Hematopoietic multipotent progenitor cell treated with erythropoietin and hydrocortisone succinate and interleukin-3 and kit ligand, for 15 days (in vitro differentiated cells): ENCODE measurements around the gene HAUS5.
A peak's percentile ranks its signal among the peaks of the same experiment; 100 is the strongest.

Source experiments
- DNase-seq: peaks from one replicate; pipeline ENCODE4 v3.0.0-alpha.2; 2015; ENCODE audit warnings: low spot score

Gene HAUS5

DNA sequence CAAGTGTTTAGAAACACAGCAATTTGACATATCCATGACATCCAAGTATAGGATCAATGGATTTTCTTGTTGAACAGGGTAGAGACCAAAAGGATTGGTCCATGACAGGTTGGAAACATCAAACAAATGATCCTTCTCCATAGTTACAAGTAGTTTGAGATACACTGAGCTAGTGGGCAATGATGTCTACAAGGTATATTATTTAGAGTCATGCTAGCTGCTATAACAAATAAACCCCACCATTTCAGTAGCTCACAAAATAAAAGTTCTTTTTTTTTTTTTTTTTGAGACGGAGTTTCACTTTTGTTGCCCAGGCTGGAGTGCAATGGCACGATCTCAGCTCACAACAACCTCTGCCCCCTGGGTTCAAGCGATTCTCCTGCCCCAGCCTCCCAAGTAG is 4.9 kb upstream of the HAUS5 start:
- DNase-seq: no peak

DNA sequence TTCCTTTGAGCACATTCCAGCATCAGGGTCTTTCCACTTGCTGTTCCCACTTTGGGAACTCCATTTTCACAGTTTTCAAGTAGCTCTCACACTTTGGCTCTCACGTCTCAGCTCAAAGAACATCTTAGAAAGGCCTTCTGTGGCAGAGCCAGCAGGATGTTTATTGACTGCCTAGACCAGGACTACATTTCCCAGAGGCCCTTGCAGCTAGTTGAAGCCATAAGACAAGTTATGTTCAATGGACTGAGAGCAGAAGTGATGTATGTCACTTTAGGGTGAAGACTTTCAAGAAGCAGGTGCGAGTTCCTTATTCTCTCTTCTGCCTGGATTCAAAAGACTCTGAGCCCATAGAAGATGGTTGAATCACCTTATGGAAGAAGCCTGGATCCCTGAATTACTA is 4.3 kb upstream of the HAUS5 start:
- DNase-seq: no peak

DNA sequence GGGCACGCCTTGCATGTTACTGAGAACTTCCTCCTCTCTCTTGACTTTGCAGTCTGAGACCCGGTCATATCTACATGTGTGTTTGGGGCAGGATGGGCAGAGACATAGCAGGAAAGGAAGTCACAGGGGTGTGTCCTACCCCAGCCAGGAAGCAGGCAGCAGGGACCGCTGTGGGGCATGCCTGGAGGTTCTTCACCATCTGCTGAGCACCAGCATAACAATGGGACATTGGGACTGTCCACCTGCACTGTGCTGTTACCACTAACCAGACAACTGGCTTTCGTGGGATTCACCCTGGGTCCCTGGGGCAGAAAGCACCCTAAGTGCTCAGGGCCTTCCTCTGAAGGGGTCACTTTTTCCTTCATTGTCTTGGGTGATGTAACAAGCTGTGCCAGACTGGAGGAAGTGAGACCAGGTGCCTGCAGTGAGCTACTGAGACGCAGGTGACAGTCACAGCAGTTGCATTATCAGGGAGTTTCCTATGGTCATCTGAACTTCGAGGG is 2.6 kb upstream of the HAUS5 start:
- DNase-seq: no peak

DNA sequence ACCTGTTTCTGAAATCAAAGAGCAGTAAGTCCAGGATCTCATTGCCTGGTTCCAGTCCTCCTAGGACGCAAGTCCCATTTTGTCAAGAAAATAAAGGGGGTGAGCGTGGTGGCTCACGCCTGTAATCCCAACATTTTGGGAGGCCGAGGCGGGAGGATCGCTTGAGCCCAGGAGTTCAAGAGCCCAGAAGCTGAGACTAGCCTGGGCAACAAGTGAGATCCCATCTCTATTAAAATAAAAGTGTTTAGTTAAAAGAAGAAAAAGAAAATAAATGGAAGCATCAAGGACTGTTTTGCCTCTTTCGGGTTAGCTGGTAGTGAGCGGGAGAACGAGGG is 344 bp upstream of the HAUS5 start:
- DNase-seq: no peak

DNA sequence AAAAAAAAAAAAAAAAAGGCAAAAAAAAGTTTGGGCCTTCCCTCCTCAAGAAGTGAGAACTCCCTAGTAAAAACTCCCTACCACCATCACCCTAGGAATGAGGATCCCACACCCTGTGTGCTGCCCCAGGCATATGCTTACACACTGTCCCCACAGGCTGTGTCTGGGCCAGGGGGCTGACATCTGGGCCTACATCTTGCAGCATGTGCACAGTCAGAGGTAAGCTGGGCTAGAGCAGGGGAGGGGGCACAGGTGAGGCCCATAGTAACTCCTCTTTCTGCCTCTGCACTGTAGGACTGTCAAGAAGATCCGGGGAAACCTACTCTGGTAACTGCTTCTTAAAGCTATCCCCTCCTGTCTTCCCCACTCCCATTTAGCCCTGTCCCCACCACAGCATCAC is 1.0 kb downstream of the HAUS5 start:
- no peak for DNase-seq

DNA sequence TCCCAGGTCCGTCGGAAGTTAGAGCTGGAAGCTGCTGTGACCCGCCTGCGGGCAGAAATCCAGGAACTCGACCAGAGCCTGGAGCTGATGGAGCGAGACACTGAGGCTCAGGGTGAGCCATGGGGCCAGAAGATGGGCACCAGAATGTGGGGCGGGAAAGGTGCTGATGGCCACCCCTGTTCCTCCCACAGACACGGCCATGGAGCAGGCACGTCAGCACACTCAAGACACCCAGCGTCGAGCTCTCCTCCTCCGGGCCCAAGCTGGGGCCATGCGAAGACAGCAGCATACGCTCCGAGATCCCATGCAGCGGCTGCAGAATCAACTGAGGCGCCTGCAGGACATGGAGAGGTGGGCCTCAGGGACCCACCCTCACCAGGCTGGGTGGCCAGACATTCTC is 2.5 kb downstream of the HAUS5 start:
- no peak for DNase-seq

DNA sequence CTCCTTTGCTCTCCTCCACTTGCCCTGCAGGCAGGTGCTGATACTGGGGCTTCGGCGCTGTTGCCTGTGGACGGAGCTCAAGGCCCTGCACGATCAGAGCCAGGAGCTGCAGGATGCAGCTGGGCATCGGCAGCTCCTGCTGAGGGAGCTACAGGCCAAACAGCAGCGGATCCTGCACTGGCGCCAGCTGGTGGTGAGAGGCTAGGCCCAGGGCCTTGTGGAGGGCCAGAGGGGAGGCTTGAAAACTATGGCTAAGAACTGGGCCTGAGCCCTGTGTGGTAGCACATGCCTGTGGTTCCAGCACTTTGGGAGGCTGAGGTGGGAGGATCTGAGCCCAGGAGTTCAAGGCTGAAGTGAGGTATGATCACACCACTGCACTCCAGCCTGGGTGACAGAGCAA is 6.3 kb downstream of the HAUS5 start:
- DNase-seq: no peak

DNA sequence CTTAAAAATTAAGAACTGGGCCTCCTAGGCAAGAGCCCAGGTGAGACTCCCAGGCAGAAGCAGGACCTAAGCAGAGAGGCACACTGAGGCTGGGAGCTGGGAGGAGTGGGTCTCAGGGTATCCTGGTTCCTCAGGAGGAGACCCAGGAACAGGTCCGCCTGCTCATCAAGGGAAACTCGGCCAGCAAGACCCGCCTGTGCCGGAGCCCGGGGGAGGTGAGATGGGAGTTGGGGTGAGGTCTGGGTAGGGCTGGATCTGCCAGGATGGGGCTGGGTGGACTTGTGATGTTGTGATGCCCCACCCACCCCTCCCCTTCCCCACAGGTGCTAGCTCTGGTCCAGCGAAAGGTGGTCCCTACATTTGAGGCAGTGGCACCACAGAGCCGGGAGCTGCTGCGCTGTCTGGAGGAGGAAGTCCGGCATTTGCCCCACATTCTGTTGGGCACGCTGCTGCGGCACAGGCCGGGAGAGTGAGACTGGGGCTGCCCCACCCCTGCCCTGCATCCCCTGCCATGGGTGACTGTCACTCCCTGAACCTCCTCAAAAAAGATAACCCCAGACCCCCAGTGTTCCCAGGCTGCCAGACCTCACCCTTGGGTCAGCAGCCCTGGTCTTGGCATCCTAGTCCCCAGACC is 6.9 kb downstream of the HAUS5 start:
- no peak for DNase-seq

DNA sequence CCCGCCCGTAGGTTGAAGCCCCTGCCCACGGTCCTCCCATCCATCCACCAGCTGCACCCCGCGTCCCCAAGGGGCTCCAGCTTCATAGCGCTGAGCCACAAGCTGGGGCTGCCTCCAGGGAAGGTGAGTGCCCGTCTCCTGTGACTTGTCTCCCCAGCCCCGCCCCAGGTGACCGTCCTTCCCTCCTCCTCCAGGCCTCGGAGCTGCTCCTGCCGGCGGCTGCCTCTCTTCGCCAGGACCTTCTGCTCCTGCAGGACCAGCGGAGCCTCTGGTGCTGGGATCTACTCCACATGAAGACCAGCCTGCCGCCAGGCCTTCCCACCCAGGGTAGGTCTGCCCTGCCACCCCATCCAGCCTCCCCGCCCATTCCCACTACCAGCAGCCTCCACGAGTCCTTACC is 7.5 kb downstream of the HAUS5 start:
- DNase-seq: no peak

DNA sequence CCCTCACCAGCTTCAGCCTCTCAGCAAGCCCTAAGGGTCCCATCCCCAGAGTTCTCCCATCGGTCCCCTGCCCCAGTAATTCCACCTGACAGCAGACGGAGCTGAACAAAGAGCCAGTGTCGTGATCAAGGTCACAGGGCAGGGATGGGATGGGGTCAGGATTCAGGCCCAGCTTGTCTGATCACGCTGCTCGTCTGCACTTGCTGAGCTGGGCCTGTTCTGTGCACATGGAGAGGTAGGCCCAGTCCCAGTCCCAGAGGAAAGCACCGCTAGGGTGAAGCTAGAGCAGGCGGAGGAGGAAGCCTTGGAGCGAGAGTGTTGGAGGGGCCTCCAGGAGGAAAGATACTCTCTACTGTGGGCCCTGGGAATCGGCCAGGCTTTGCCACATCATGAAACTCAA is 9.2 kb downstream of the HAUS5 start:
- no peak for DNase-seq

DNA sequence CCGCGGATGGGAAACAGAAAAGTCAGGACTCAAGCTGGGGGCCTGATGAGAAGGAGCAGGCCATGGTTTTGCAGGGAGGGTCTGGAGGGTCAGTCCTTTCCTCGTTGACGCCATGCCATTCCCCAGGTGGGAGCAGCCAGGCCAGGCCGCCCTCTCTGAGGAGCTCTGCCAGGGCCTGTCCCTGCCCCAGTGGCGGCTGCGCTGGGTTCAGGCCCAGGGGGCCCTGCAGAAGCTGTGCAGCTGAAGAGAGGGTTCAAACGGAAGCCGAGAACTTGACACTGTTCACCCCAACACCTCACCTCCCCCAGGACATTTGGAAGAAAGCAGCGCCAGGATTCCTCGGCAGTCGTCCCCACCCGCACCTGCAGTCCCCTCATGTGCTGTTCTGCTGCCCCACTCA is 10.2 kb downstream of the HAUS5 start:
- DNase-seq: no peak

DNA sequence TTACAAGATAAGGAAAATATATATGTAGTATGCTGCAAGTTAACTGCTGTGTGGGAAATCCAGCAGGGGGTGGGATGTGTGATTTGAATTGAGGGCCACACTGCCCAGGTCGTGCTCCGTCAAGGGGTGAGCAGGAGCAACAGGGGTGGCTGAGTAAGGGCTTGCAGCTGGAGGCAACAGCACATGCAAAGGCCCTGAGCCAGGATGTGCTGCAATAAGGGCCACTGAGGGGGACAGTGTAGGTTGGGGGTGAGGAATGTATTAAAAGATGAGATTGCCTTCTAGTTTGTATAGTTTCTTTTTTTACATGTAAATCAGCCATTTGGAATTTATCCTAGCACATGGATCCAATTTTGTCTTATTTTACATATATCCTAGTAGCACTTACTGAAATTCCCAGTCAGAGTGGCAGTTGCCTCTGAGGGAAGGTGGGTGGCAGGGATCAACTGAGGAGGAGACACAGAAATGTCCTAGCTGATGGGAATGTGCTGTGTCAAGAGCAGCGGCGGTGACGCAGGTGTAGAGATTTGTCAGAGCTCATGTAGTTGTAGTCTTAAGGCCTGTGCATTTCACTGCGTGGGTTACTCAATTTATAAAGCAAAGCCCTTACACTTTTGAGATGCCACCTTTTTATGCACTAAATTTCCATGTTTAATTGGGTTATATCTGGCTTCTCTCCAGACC is 10.9 kb downstream of the HAUS5 start:
- no peak for DNase-seq

DNA sequence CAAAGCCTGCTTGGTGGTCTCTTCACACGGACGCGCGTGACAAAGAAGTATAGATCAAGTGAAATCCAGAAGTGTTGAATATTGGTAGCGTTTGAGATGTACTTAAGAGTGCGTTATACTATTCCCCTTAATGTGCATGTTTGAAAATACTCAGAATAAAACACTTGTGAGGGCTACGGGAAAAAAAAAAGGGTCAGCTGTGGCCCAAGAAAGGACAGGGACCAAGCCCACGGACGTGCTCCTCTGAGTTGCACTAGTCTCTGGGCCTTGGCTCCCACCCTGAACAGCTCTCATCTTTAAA is 15.7 kb downstream of the HAUS5 start:
- DNase-seq: no peak

DNA sequence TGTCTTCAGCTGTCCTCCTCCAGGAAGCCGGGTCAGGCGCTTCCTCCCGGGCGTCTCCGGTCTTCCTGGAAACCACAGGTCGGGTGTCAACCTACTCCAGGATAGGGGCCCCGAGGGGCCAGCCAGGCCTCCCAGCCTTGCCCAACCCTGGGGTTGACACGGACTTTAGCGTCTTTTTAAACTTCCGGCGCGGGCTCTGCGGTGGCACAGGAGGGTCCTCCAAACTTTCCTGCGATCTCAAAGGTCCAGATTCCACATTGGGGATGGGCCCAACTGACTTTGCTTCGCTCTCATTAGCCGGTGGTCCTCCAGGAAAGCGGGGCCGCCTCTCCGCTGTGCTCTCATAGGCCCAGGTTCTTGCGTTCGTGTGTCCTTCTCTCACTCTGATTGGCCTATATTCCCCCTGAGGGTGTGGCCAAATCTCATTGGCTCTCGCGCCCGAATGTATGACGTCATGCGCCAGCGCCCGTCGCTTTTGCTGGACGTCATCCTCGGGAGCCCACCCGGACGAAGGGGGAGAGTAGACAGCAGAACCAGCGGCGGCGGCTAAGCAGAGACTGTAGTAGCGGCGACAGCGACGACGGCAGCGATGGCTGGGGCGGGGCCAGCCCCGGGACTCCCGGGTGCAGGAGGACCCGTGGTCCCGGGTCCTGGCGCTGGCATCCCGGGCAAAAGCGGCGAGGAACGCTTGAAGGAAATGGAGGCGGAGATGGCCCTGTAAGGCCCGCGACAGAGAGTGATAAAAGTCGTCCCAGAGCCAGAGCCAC is 16.2 kb downstream of the HAUS5 start, which contains the start of gene RBM42:
Gene RBM42, plus strand, starts transcription at position 472 of the 767 bp plus-strand sequence. Its CDS starts 118 bp downstream, at position 590.
- peak; percentile 98 for DNase-seq

DNA sequence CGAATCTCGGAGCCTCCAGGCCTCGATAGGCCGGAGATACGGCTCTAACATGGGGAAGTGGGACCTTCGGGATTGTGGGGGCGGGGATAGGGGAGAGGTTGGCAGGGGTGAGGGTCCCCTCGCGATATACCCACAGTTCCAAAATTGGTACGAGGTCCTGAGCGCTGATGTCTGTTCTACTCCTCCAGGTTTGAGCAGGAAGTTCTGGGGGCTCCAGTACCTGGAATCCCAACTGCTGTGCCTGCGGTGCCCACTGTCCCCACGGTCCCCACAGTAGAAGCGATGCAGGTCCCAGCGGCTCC is 16.7 kb downstream of the HAUS5 start:
- peak; percentile 9 for DNase-seq

DNA sequence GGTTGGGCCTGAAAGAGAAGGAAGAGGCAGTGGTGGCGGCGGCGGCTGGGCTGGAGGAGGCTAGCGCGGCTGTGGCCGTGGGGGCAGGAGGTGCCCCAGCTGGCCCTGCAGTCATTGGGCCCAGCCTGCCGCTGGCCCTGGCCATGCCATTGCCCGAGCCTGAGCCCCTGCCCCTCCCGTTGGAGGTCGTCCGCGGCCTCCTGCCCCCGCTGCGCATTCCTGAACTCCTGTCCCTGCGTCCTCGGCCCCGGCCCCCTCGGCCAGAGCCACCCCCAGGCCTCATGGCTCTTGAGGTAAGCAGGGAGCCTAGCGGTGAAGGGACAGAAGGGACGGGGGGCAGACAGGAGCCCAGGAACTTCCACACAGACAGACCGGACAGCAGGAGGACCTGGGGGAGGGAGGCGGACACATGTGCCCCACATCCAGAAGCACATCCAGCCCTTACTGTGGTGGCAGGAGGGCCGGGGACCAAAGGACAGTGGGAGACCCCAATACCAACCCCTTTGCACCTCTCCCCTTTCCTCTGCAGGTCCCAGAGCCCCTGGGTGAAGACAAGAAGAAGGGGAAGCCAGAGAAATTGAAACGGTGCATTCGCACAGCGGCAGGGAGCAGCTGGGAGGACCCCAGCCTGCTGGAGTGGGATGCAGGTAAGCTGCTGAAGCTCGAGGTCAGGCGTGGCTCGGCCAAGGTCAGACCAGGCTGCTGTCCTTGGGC is 21.3 kb downstream of the HAUS5 start:
- no peak for DNase-seq

DNA sequence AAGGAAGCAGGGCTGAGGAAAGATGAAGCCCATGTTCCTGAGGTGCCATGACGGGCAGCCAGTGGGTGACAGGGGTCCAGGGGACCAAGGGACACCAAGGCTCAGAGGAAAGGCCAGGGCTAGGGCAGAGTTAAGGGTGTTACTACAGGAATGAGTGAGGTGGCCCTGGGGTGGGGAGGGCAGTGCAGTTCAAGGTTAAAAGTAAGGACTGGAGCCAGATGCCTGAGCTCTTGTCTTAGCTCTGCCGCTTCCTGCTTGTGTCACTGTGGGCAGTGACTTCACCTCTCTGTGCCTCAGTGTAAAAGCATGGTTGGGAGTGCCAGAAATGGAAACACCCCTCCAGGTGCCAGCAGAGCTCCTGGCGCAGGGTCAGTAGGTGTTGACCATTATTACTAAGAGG is 24.1 kb downstream of the HAUS5 start:
- DNase-seq: no peak

DNA sequence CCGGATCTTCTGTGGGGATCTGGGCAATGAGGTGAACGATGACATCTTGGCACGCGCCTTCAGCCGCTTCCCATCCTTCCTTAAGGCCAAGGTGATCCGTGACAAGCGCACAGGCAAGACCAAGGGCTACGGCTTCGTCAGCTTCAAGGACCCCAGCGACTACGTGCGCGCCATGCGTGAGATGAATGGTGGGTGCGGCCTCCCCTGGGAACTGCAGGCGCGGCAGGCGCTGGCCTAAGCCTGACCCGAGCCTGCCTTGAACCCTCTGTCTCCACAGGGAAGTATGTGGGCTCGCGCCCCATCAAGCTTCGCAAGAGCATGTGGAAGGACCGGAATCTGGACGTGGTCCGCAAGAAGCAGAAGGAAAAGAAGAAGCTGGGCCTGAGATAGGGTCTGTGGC is 24.6 kb downstream of the HAUS5 start:
- no peak for DNase-seq

DNA sequence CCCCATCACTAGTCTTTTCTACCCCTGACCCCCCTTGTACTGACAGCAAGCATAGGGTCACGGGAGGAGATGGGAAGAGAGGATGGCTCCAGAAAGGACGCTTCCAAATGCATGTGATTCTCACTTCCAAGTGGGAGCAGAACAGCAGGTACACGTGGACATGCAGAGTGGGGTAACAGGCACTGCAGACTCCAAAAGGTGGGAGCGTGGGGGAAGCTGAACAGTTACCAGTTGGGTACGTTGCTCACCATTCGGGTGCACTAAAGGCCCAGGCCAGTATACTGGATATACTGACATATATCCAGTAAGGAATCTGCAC is 26.7 kb downstream of the HAUS5 start:
- no peak for DNase-seq

DNA sequence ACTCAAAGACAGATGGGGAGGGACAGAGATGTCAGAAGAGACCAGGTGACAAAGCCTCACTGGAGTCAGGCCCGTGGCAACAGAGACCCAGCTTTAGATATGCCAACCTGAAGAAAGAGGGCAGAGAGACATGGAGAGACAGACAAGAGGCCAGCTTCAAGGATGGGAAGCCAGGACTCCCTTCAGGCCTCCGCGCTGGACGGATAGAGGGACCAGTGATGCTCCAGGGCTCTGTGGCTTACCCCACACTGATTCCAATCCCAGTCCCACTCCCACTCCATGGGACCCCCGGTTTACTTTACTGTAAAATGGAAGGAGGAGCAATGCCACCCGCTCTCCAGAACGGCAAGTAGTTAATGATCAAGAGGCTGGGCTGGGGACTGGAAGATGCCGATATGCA is 27.3 kb downstream of the HAUS5 start:
- DNase-seq: no peak

DNA sequence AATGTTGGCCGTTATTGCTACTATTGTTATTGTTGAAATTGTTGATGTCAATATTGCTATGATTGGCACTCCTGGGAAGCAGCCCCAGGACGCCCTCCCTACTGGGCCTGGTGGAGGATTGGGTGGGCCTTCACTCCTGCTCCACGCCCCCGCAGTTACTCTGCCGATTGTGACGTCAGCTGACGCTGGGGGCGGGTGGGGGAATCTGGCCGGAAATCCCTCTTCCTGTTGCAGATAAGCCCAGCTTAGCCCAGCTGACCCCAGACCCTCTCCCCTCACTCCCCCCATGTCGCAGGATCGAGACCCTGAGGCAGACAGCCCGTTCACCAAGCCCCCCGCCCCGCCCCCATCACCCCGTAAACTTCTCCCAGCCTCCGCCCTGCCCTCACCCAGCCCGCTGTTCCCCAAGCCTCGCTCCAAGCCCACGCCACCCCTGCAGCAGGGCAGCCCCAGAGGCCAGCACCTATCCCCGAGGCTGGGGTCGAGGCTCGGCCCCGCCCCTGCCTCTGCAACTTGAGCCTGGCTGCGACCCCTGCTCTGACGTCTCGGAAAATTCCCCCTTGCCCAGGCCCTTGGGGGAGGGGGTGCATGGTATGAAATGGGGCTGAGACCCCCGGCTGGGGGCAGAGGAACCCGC is 29.1 kb downstream of the HAUS5 start, which contains the start of gene ETV2:
Gene ETV2, plus strand, starts transcription at position 231 of the 637 bp plus-strand sequence. CDS start 716 bp downstream, outside the sequence.
- peak; percentile 15 for DNase-seq

DNA sequence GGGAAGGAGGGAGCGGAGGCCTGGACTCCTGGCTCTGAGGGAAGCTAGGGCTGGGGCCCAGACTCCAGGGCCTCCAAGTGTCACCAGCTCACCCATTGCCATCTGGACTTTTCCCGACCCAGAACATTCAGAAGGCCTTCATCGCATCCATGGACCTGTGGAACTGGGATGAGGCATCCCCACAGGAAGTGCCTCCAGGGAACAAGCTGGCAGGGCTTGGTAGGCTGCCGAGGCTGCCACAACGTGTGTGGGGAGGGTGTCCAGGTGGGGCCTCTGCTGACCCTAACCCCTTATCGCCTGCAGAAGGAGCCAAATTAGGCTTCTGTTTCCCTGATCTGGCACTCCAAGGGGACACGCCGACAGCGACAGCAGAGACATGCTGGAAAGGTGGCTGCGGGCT is 29.8 kb downstream of the HAUS5 start:
- no peak for DNase-seq
